ENCODE results near the gene ICE2. TPM values are rescaled to one million over a fixed set of nuclear protein-coding genes. Genes with fewer than 3 reads are reported as not detected.

ICE2 gene
- total and polyA plus RNA-seq, 2 of the 8 experiments (the other 6 are each of a cell fraction or from before 2014, with no cell fraction given), result 40.0 to 87.3 TPM

DNA sequence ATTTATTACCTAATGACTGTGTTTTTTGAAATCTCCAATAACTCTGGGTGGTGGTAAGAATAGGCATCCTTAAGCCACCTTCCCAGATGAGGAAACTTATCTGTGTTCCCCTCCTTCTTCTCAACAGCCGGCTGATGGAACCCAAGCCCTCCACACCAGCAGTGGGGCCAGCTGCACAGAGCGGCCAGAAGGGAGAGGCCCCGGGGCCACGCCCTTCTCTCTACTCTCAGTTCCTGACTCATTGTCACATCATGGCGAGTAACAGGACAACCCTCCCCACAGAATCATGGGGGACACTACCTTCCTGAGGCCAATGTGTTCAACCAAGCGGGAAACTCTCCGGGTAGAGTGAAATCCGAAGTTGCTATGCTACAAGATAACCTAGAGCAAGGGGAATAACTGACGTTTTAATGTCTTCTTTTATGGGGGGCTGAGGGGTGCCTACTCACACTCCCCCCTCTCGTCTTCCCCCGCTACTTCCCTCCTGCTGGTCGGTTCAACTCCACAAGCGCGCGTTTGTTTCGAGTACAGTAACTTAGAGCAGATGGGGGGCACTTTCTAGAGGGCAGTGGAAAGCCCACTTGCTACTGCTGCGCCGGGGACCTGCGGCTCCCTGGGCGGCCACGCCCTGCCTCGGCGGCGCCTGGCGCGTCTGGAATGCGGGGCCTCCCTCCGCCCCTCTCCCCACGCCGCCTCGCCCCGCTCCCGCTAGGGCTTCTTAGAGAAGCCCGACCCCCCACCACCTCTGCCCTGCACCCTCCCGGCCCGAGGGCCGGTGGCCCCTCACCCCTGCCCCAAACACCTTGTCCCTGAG lies 81.8 kb downstream of the ICE2 start (continued):
- TF ChIP-seq SP1 (IDR thresholded peaks at IDR 0.05; ENCODE audit: low read depth, low read length) (no peak), CTCF (IDR thresholded peaks at IDR 0.05; ENCODE audit: control extremely low read depth in 1 of 3, insufficient read depth in 1 of 3, low read depth in 1 of 3, low read length in 3 of 3) (no peak), SUZ12 (IDR thresholded peaks at IDR 0.05; ENCODE audit: low read length) (0 out of 2 replicates have a peak, but pooled peaks have one; percentile 1), GABPA (IDR thresholded peaks at IDR 0.05; ENCODE audit: borderline replicate concordance, insufficient read depth, low read length) (no peak)

Data from H1 (cell line).